IMR-90 (cell line): ENCODE data around the gene TMEM30A. TPM values are rescaled to one million over a fixed set of nuclear protein-coding genes. Genes with fewer than 3 reads are reported as not detected.
A peak's percentile ranks its signal among the peaks of the same experiment; 100 is the strongest.

Source experiments
- ATAC-seq: fragments of 200-7000 bp; cut with Tn5 transposase; 2 replicates; pipeline ENCODE4 v1.9.1; 2020; ENCODE audit warnings: low read depth, mild to moderate bottlenecking, moderate library complexity
- BruUV-seq: library from RNA; stranded (reverse); fragments of 400-500 nt; replicated peaks from 2 replicates; lab custom pipeline; 2021; lab: Mats Ljungman, UMichigan
- CTCF ChIA-PET: fragments of 300-600 bp; formaldehyde crosslinking; extraction: SDS; loops from one replicate; lab custom pipeline; 2021; ENCODE audit warnings: antibody characterized with exemption; lab: Yijun Ruan, JAX
- POLR2A ChIA-PET: fragments of 300-600 bp; sonication (Branson Sonifier 250); formaldehyde crosslinking; loops from one replicate; lab custom pipeline; 2022; ENCODE audit warnings: antibody characterized with exemption; ENCODE audit not compliant: unreplicated experiment; lab: Charles Lee
- DNase-seq: peaks from one replicate; pipeline ENCODE4 v3.0.0; 2013
- H2AFZ ChIP-seq: replicated peaks from 2 replicates; pipeline ENCODE3; 2013; ENCODE audit warnings: low read length, mild to moderate bottlenecking; ENCODE audit not compliant: poor library complexity
- H2AK5ac ChIP-seq: 2 replicates; pipeline ENCODE4 v1.6.1; 2013; ENCODE audit warnings: low read depth, low read length, inconsistent platforms
- H2AK9ac ChIP-seq: replicated peaks from 2 replicates; pipeline ENCODE3; 2013; ENCODE audit warnings: mild to moderate bottlenecking, low read depth, low read length, moderate library complexity; ENCODE audit not compliant: poor library complexity
- H2BK120ac ChIP-seq: 2 replicates; pipeline ENCODE4 v1.6.1; 2013; ENCODE audit warnings: low read depth, low read length, inconsistent platforms
- H2BK15ac ChIP-seq: 3 replicates; pipeline ENCODE4 v1.6.1; 2013; ENCODE audit warnings: low read depth, low read length, inconsistent platforms
- H2BK20ac ChIP-seq: 2 replicates; pipeline ENCODE4 v1.6.1; 2013; ENCODE audit warnings: low read depth, mild to moderate bottlenecking, inconsistent platforms, low read length, moderate library complexity
- H2BK5ac ChIP-seq: 2 replicates; pipeline ENCODE4 v1.6.1; 2013; ENCODE audit warnings: mild to moderate bottlenecking, low read depth, low read length, inconsistent platforms; ENCODE audit not compliant: poor library complexity, severe bottlenecking
- H3K14ac ChIP-seq: replicated peaks from 2 replicates; pipeline ENCODE4 v1.6.1; 2013; ENCODE audit warnings: low read depth, low read length, inconsistent platforms
- H3K18ac ChIP-seq: 2 replicates; pipeline ENCODE4 v1.6.1; 2013; ENCODE audit warnings: low read depth, low read length, control low read depth
- H3K23ac ChIP-seq: 2 replicates; pipeline ENCODE4 v1.6.1; 2013; ENCODE audit warnings: low read depth, low read length, inconsistent platforms
- H3K27ac ChIP-seq: 2 replicates; pipeline ENCODE4 v1.5.1; 2013; ENCODE audit warnings: mild to moderate bottlenecking, control low read depth, low read length; ENCODE audit not compliant: insufficient read depth
- H3K27me3 ChIP-seq: 2 replicates; pipeline ENCODE4 v1.6.1; 2013; ENCODE audit warnings: low read length; ENCODE audit not compliant: control insufficient read depth, insufficient read depth
- H3K36me3 ChIP-seq: 2 replicates; pipeline ENCODE4 v1.6.1; 2013; ENCODE audit warnings: low read length, mixed read lengths; ENCODE audit not compliant: control insufficient read depth, insufficient read depth
- H3K4ac ChIP-seq: 2 replicates; pipeline ENCODE4 v1.6.1; 2013; ENCODE audit warnings: low read depth, low read length, inconsistent platforms
- H3K4me1 ChIP-seq: 2 replicates; pipeline ENCODE4 v1.6.1; 2013; ENCODE audit warnings: low read length, mixed read lengths; ENCODE audit not compliant: control insufficient read depth, insufficient read depth
- H3K4me2 ChIP-seq: 2 replicates; pipeline ENCODE4 v1.6.1; 2013; ENCODE audit warnings: low read depth, mild to moderate bottlenecking, control low read depth, low read length, moderate library complexity
- H3K4me3 ChIP-seq: 2 replicates; pipeline ENCODE4 v1.5.1; 2013; ENCODE audit warnings: low read depth, mild to moderate bottlenecking, control low read depth, low read length, moderate library complexity; ENCODE audit not compliant: insufficient read depth
- H3K56ac ChIP-seq: 2 replicates; pipeline ENCODE4 v1.6.1; 2013; ENCODE audit warnings: low read length, inconsistent platforms; ENCODE audit not compliant: insufficient read depth; ENCODE audit errors: extremely low read depth
- H3K79me1 ChIP-seq, 2 experiments: 2 replicates each; pipeline ENCODE4 v1.6.1; 2013; ENCODE audit warnings: low read length in 2 of 2, inconsistent platforms in 1 of 2, low read depth in 1 of 2
- H3K9ac ChIP-seq: 2 replicates; pipeline ENCODE4 v1.6.1; 2013; ENCODE audit warnings: low read depth, low read length, control low read depth
- H3K9me1 ChIP-seq: 2 replicates; pipeline ENCODE4 v1.6.1; 2013; ENCODE audit warnings: low read length, inconsistent platforms; ENCODE audit not compliant: insufficient read depth
- H3K9me3 ChIP-seq: 2 replicates; pipeline ENCODE4 v1.6.1; 2013; ENCODE audit warnings: low read length; ENCODE audit not compliant: control insufficient read depth, insufficient read depth
- H4K20me1 ChIP-seq: 2 replicates; pipeline ENCODE4 v1.6.1; 2013; ENCODE audit warnings: low read length, inconsistent platforms; ENCODE audit not compliant: insufficient read depth
- H4K5ac ChIP-seq: 2 replicates; pipeline ENCODE4 v1.6.1; 2013; ENCODE audit warnings: mild to moderate bottlenecking, low read depth, low read length, control low read depth
- H4K8ac ChIP-seq, 2 experiments: 2 replicates each; pipeline ENCODE4 v1.6.1; 2013; ENCODE audit warnings: low read depth in 2 of 2, low read length in 2 of 2, control low read depth in 1 of 2, inconsistent platforms in 1 of 2
- H4K91ac ChIP-seq: 2 replicates; pipeline ENCODE4 v1.6.1; 2013; ENCODE audit warnings: low read depth, low read length, inconsistent platforms; ENCODE audit not compliant: insufficient read depth
- BHLHE40 ChIP-seq: fragments of 150-350 bp; IDR thresholded peaks from 2 replicates; pipeline ENCODE4 v1.6.1; 2016; ENCODE audit warnings: mild to moderate bottlenecking, low read depth, low read length
- FOS ChIP-seq: fragments of 150-350 bp; IDR thresholded peaks from 2 replicates; pipeline ENCODE4 v1.6.1; 2016; ENCODE audit warnings: low read depth, low read length
- MAFK ChIP-seq: IDR thresholded peaks from 2 replicates; pipeline ENCODE4 v1.6.1; 2012; ENCODE audit warnings: low read depth, low read length, improper control_type of control experiment
- MAZ ChIP-seq: IDR thresholded peaks from 2 replicates; pipeline ENCODE4 v1.6.1; 2012; ENCODE audit warnings: low read depth, mild to moderate bottlenecking, low read length, improper control_type of control experiment, moderate library complexity, borderline replicate concordance
- MXI1 ChIP-seq: IDR thresholded peaks from 2 replicates; pipeline ENCODE4 v1.6.1; 2012; ENCODE audit warnings: low read depth, mild to moderate bottlenecking, low read length, moderate library complexity, borderline replicate concordance
- NFE2L2 ChIP-seq: fragments of 150-350 bp; IDR thresholded peaks from 2 replicates; pipeline ENCODE4 v1.6.1; 2016; ENCODE audit warnings: low read depth, mild to moderate bottlenecking, low read length
- POLR2A ChIP-seq: IDR thresholded peaks from 2 replicates; pipeline ENCODE4 v1.6.1; 2012; ENCODE audit warnings: mild to moderate bottlenecking, low read depth, low read length
- RAD21 ChIP-seq: IDR thresholded peaks from 2 replicates; pipeline ENCODE4 v1.6.1; 2012; ENCODE audit warnings: low read length, improper control_type of control experiment
- SMC3 ChIP-seq: fragments of 150-350 bp; IDR thresholded peaks from 2 replicates; pipeline ENCODE4 v1.6.1; 2016; ENCODE audit warnings: low read depth, mild to moderate bottlenecking, antibody characterized with exemption, low read length, moderate library complexity
- WGBS, 2 experiments: methylation state at CpG; one replicate each; pipeline versions ENCODE4 v1.1.5 to v1.1.7; 2013; ENCODE audit warnings: missing lambda C conversion rate in 2 of 2; ENCODE audit not compliant: insufficient read length in 1 of 2; ENCODE audit errors: extremely low coverage in 2 of 2; 5-methylcytosine and 5-hydroxymethylcytosine counted together
- dilution Hi-C: fragments of 300-500 bp; cut with HindIII; formaldehyde crosslinking; loops from one replicate; pipeline ENCODE4 v1.14.3; 2018; ENCODE audit warnings: low sequenced_read_pairs; ENCODE audit not compliant: unreplicated experiment
- in situ Hi-C: fragments of 300-500 bp; cut with MboI; formaldehyde crosslinking; loops from 3 replicates; pipeline ENCODE4 v1.14.3; 2019; ENCODE audit warnings: low sequenced_read_pairs, inconsistent platforms, mixed read lengths
- intact Hi-C: fragments of 100-400 bp; cut with micrococcal nuclease; formaldehyde crosslinking; loops from 2 replicates; pipeline ENCODE4 v1.10.0; 2022
- polyA plus RNA-seq, 3 experiments: library from polyadenylated mRNA; depleted of rRNA; stranded (reverse); fragments of >200 nt; gene quantifications; 2 replicates each; pipeline ENCODE4 v1.2.3, GENCODE V29; 2012; ENCODE audit warnings: low replicate concordance in 1 of 3
- total RNA-seq: library from RNA; depleted of rRNA; stranded (reverse); fragments of >200 nt; gene quantifications from 2 replicates; pipeline ENCODE4 v1.2.3, GENCODE V29; 2012
- TF ChIP-seq, protein P1 (sequence below): conservative IDR thresholded peaks from 2 replicates; pipeline ENCODE4 v1.5.1; 2012; ENCODE audit warnings: mild to moderate bottlenecking, low read depth, low read length, improper control_type of control experiment
- TF ChIP-seq, protein P2 (sequence below): fragments of 150-350 bp; IDR thresholded peaks from 2 replicates; pipeline ENCODE4 v1.6.1; 2016; ENCODE audit warnings: low read depth, mild to moderate bottlenecking, low read length, moderate library complexity, borderline replicate concordance
- TF ChIP-seq, protein P3 (sequence below): fragments of 150-350 bp; IDR thresholded peaks from 2 replicates; pipeline ENCODE4 v1.6.1; 2017; ENCODE audit warnings: mild to moderate bottlenecking, antibody characterized with exemption, low read length, low read depth

The TMEM30A gene
- total and polyA plus RNA-seq, 2 of the 4 experiments (the other 2 are of a cell fraction) = 48.5 to 111 TPM

DNA sequence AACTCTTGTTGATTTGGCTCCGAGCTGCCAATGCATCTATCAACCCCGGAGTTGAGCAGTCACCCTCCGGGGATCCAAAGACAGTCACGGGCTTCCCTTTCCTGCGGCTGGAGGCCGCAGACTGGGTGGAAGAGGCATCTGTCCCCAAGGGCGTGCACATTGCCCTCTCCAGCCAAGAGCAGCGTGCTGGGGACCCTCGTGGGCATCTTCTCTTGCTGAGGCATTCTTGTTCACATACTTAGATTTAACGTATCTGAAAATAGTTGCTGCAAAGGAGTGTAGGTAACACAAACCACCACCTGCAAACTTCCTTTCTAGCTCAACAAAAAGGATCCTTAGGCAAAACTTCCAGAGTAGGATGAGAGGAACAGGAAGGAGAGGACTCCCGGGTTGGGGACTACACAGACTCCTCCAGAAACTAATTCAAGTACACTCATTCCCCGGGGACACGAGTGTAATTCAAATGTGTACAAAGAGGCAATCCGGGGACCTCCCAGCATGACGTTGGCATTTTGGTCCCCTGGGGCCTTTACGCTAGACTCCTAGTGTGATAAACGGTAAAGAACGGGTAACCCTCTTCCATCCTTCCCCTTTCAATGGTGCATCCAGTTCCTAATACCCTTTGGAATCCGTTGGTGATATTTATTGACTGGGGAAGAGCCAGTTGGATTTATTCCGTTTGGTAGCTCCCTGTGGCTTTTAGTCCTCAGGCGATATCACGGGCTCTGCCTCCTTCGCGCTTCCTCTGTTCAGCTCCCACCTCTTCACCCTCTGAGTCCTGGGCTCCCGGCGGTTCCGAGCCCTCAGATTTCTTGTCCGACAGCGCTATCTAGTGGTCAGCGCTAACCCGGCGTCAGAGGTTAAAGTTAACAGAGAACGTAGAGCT is 76.1 kb downstream of the TMEM30A start:
- H4K91ac ChIP-seq = peak overlapping the region; percentile 89
- peak overlapping the region; percentile 94 for H3K4ac ChIP-seq
- H2BK15ac ChIP-seq = peak overlapping the region; percentile 98
- peak overlapping the region; percentile 87 for H2AFZ ChIP-seq
- peak overlapping the region; percentile 77 for H3K14ac ChIP-seq
- H3K23ac ChIP-seq = peak overlapping the region; percentile 87
- no peaks in the 10 kb centered on the region for H3K9me1 ChIP-seq
- H3K36me3 ChIP-seq = no peaks in the 10 kb centered on the region
- H4K20me1 ChIP-seq = peaks cover 15% of the 10 kb centered on the region
- H3K27me3 ChIP-seq = no peaks in the 10 kb centered on the region
- peaks cover 0 to 20% of the 10 kb centered on the region in 2 experiments; a peak in 2 of 4 replicates for H3K79me1 ChIP-seq
- peak overlapping the region; percentile 50; the same call in 1 of the 2 replicates for H3K27ac ChIP-seq
- peak overlapping the region; percentile 62 for H2BK20ac ChIP-seq
- DNase-seq (peak; percentile 77), ATAC-seq (peak; percentile 39)
- BruUV-seq = no TSS peak
- no peaks in the 10 kb centered on the region for H3K9me3 ChIP-seq
- peak overlapping the region; percentile 98 for H2BK120ac ChIP-seq
- peak overlapping the region; percentile 83 for H2AK5ac ChIP-seq
- in situ Hi-C loops (loop anchor here (10.0 kb wide), 1 partner anchor 794 kb away; no protein-coding TSS in a partner anchor), dilution Hi-C loops (no loop called here), intact Hi-C loops (loop anchor here (1.0 to 10.0 kb wide), 6 partner anchors 216 to 1406 kb away; no protein-coding TSS in a partner anchor)
- H3K9ac ChIP-seq = peak overlapping the region; percentile 74
- peak overlapping the region; percentile 70 to 89 for H4K8ac ChIP-seq
- H2AK9ac ChIP-seq = peak overlapping the region; percentile 77
- H2BK5ac ChIP-seq = peak overlapping the region; percentile 29
- ChIA-PET CTCF (interaction anchor here (0.5 to 1.9 kb wide), 22 partner anchors 12 to 1487 kb away, joined by 3 to 10 read pairs (median 3); no protein-coding TSS in a partner anchor), POLR2A (interaction anchor here (0.5 to 0.8 kb wide), 4 partner anchors 49 to 1411 kb away, joined by 3 to 4 read pairs (median 3); no protein-coding TSS in a partner anchor)
- H3K4me1 ChIP-seq = peaks cover 15% of the 10 kb centered on the region
- peak overlapping the region; percentile 44 for H3K18ac ChIP-seq
- H3K4me3 ChIP-seq = no peak overlapping the region
- TF ChIP-seq SMC3 (peak; percentile 87), FOS (no peak), POLR2A (peak; percentile 46; the same call in 1 of the 2 replicates), RAD21 (peak; percentile 96), MXI1 (no peak), NFE2L2 (no peak), BHLHE40 (no peak), MAZ (0 out of 2 replicates have a peak, but pooled peaks have one; percentile 17), MAFK (no peak)
- TF ChIP-seq, protein P1, sequence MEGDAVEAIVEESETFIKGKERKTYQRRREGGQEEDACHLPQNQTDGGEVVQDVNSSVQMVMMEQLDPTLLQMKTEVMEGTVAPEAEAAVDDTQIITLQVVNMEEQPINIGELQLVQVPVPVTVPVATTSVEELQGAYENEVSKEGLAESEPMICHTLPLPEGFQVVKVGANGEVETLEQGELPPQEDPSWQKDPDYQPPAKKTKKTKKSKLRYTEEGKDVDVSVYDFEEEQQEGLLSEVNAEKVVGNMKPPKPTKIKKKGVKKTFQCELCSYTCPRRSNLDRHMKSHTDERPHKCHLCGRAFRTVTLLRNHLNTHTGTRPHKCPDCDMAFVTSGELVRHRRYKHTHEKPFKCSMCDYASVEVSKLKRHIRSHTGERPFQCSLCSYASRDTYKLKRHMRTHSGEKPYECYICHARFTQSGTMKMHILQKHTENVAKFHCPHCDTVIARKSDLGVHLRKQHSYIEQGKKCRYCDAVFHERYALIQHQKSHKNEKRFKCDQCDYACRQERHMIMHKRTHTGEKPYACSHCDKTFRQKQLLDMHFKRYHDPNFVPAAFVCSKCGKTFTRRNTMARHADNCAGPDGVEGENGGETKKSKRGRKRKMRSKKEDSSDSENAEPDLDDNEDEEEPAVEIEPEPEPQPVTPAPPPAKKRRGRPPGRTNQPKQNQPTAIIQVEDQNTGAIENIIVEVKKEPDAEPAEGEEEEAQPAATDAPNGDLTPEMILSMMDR = peak; percentile 95
- TF ChIP-seq, protein P2, sequence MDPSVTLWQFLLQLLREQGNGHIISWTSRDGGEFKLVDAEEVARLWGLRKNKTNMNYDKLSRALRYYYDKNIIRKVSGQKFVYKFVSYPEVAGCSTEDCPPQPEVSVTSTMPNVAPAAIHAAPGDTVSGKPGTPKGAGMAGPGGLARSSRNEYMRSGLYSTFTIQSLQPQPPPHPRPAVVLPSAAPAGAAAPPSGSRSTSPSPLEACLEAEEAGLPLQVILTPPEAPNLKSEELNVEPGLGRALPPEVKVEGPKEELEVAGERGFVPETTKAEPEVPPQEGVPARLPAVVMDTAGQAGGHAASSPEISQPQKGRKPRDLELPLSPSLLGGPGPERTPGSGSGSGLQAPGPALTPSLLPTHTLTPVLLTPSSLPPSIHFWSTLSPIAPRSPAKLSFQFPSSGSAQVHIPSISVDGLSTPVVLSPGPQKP = no peak
- TF ChIP-seq, protein P3, sequence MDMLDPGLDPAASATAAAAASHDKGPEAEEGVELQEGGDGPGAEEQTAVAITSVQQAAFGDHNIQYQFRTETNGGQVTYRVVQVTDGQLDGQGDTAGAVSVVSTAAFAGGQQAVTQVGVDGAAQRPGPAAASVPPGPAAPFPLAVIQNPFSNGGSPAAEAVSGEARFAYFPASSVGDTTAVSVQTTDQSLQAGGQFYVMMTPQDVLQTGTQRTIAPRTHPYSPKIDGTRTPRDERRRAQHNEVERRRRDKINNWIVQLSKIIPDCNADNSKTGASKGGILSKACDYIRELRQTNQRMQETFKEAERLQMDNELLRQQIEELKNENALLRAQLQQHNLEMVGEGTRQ = no peak
- peak overlapping the region; percentile 47 for H3K4me2 ChIP-seq
- H4K5ac ChIP-seq = peak overlapping the region; percentile 70
- peak overlapping the region; percentile 87 for H3K56ac ChIP-seq
- 40% methylated on average over 3 of the region's 33 CpGs; no CpG with 5 or more reads in 1 of the 2 experiments for WGBS, 2 experiments
